Calu3 (cell line): ENCODE measurements around the gene ZNF133. TPM values are rescaled to one million over a fixed set of nuclear protein-coding genes. Genes with fewer than 3 reads are reported as not detected.
"Not testable (repeated sequence)": the region's sequence is repeated elsewhere in the genome, so short reads cannot be mapped to it uniquely, and the experiment has no call there.

Experiments used
- Bru-seq: library from RNA; stranded (reverse); fragments of 400-500 nt; gene quantifications from one replicate; lab custom pipeline; 2021; lab: Mats Ljungman, UMichigan
- BruChase-seq, 2 experiments: library from RNA; stranded (reverse); fragments of 400-500 nt; gene quantifications; one replicate each; lab custom pipeline; 2021; lab: Mats Ljungman, UMichigan
- BruUV-seq: library from RNA; stranded (reverse); fragments of 400-500 nt; replicated peaks from 2 replicates; lab custom pipeline; 2021; lab: Mats Ljungman, UMichigan
- CTCF ChIA-PET: fragments of 300-600 bp; sonication (Branson Sonifier 250); formaldehyde crosslinking; loops from one replicate; lab custom pipeline; 2022; ENCODE audit warnings: antibody characterized with exemption; lab: Charles Lee
- DNase-seq: peaks from one replicate; pipeline ENCODE4 v3.0.0; 2022
- H3K27ac Mint-ChIP-seq: one replicate; pipeline ENCODE4 v1.8.0; 2022; ENCODE audit warnings: mixed read lengths; ENCODE audit not compliant: unreplicated experiment
- H3K27me3 Mint-ChIP-seq: one replicate; pipeline ENCODE4 v1.8.0; 2022; ENCODE audit warnings: mixed read lengths; ENCODE audit not compliant: unreplicated experiment
- H3K36me3 Mint-ChIP-seq: one replicate; pipeline ENCODE4 v1.8.0; 2022; ENCODE audit warnings: mild to moderate bottlenecking, moderate library complexity, mixed read lengths; ENCODE audit not compliant: insufficient read depth, unreplicated experiment
- H3K4me1 Mint-ChIP-seq: one replicate; pipeline ENCODE4 v1.8.0; 2022; ENCODE audit warnings: mild to moderate bottlenecking, low read depth, mixed read lengths; ENCODE audit not compliant: unreplicated experiment
- H3K4me3 Mint-ChIP-seq: one replicate; pipeline ENCODE4 v1.8.0; 2022; ENCODE audit warnings: mild to moderate bottlenecking, low read depth, moderate library complexity, mixed read lengths; ENCODE audit not compliant: unreplicated experiment
- H3K9me3 Mint-ChIP-seq: one replicate; pipeline ENCODE4 v1.8.0; 2022; ENCODE audit warnings: low read depth, mixed read lengths; ENCODE audit not compliant: unreplicated experiment
- CTCF ChIP-seq: fragments of 200-600 bp; IDR thresholded peaks from one replicate; pipeline ENCODE4 v1.8.0; 2022; ENCODE audit warnings: antibody characterized with exemption; ENCODE audit not compliant: unreplicated experiment
- intact Hi-C: fragments of 100-400 bp; cut with micrococcal nuclease; formaldehyde crosslinking; loops from one replicate; pipeline ENCODE4 v1.10.0; 2022; ENCODE audit not compliant: unreplicated experiment
- long read RNA-seq: library from polyadenylated mRNA; stranded (forward); transcript quantifications from one replicate; pipeline ENCODE4 v2.0.0, GENCODE V29; 2022
- total RNA-seq: library from RNA; stranded (reverse); gene quantifications from 2 replicates; pipeline ENCODE4 v1.2.3, GENCODE V29; 2022

Gene ZNF133
- total RNA-seq: 4.6 and 5.0 TPM in 2 replicates
- percentile 57 among the genes with signal in this experiment for Bru-seq, nascent RNA
- percentile 49 among the genes with signal in this experiment for BruChase-seq, experiment 1, labeled RNA remaining after a 6-hour chase
- BruChase-seq, experiment 2, labeled RNA remaining after a 2-hour chase: percentile 64 among the genes with signal in this experiment
- long read RNA-seq, partial matches to known transcripts: 0 of 3 reads
- long read RNA-seq, other reads (novel, unspliced or antisense): 3 of 3 reads

- TF ChIP-seq CTCF: no peak
- Mint-ChIP-seq H3K27ac (peak within 1 kb of the TSS; percentile 79), H3K9me3 (no peaks in the 10 kb centered on the region), H3K4me1 (no peaks in the 10 kb centered on the region), H3K36me3 (peaks cover 21% of the 10 kb centered on the region), H3K4me3 (peak within 1 kb of the TSS; percentile 96), H3K27me3 (no peaks in the 10 kb centered on the region)
- BruUV-seq: no TSS peak
- CTCF ChIA-PET: no interaction called here
- intact Hi-C loops: no loop called here
- peak; percentile 84 for DNase-seq
Observed at GRCh38 chr20:18287915-18288748, at the start of gene ZNF133. Gene ZNF133 (plus strand): TSS chr20:18288527. CDS start chr20:18305687, 17,160 bp downstream.

- no peaks in the 10 kb centered on the region for H3K27me3 Mint-ChIP-seq
- no peaks in the 10 kb centered on the region for H3K4me1 Mint-ChIP-seq
- no peak overlapping the region for H3K4me3 Mint-ChIP-seq
- DNase-seq: no peak
- BruUV-seq: no TSS peak
- no peak for TF ChIP-seq CTCF
- H3K27ac Mint-ChIP-seq: no peak overlapping the region
- intact Hi-C loops: no loop called here
- H3K36me3 Mint-ChIP-seq: no peaks in the 10 kb centered on the region
- H3K9me3 Mint-ChIP-seq: no peaks in the 10 kb centered on the region
- CTCF ChIA-PET: no interaction called here
Observed at GRCh38 chr20:18240997-18241396, 47.3 kb upstream of the ZNF133 start.

- Mint-ChIP-seq H3K9me3 (no peaks in the 10 kb centered on the region), H3K27ac (no peak overlapping the region), H3K4me3 (no peak overlapping the region), H3K27me3 (no peaks in the 10 kb centered on the region), H3K4me1 (no peaks in the 10 kb centered on the region), H3K36me3 (no peaks in the 10 kb centered on the region)
- CTCF ChIA-PET: no interaction called here
- BruUV-seq: no TSS peak
- TF ChIP-seq CTCF: no peak
- intact Hi-C loops: no loop called here
- DNase-seq: no peak
Observed at GRCh38 chr20:18243802-18244201, 44.5 kb upstream of the ZNF133 start.

- CTCF ChIA-PET, BruUV-seq: not testable (repeated sequence)
Observed at GRCh38 chr20:18248545-18248944, 39.8 kb upstream of the ZNF133 start.

More at GRCh38 chr20:18248545-18248944, 39.8 kb upstream of the ZNF133 start:
- H3K4me3 Mint-ChIP-seq, H3K4me1 Mint-ChIP-seq, intact Hi-C loops, H3K9me3 Mint-ChIP-seq, H3K27me3 Mint-ChIP-seq, H3K27ac Mint-ChIP-seq, H3K36me3 Mint-ChIP-seq, DNase-seq: not testable (repeated sequence)
